ENCODE measurements around the gene TIMP2.
"Not testable (repeated sequence)": the region's sequence is repeated elsewhere in the genome, so short reads cannot be mapped to it uniquely, and the experiment has no call there.

The TIMP2 gene

DNA sequence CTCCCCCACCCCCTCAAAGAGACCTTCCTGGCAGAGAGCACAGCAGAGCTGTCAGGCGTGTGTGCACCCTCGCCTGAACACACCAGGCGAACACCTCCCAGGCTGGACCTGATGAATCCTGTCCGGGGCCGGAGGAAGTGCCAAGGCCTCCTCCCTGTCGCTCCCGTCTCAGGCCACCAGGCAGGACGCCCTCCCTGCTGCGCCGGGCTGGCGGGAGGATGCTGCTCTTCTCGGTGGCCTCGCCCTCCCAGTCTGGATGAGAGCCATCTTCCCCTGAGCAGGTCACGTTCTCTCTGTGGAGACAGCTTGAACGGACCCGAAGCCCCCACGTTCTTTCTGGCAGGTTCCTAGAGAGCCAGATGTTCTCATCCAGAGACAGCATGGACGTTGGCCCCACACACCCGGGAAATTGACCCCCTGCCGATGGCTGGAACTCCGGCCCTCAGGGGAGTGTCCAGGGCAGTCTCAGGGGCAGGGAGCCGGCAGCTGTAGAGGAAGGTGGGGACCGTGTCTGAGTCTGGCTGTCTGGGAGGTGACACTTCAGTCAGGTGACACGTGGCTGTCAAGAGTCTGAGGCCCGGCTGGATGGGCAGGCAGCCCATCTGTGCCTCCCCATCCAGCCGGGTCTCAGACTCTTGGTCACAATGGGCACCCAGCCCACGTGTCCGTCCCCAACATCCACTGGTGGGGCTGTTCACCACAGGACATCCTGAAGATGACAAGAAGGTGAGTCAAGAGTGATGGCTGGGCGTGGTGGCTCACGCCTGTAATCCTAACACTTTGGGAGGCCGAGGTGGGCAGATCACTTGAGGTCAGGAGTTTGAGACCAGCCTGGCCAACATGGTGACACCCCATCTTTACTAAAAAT, 5.0 kb upstream of the TIMP2 start:
- DNase-seq, result no peak

- no peak for DNase-seq
Measured at GRCh38 chr17:78925662-78926555, 722 bp upstream of the TIMP2 start.

- no peak for DNase-seq
Measured at GRCh38 chr17:78924481-78925151, 571 bp downstream of the TIMP2 start.

- peak; percentile 3 for DNase-seq
Measured at GRCh38 chr17:78923660-78924453, 1.3 kb downstream of the TIMP2 start.

- no peak for DNase-seq
Measured at GRCh38 chr17:78922816-78923498, 2.2 kb downstream of the TIMP2 start.

DNA sequence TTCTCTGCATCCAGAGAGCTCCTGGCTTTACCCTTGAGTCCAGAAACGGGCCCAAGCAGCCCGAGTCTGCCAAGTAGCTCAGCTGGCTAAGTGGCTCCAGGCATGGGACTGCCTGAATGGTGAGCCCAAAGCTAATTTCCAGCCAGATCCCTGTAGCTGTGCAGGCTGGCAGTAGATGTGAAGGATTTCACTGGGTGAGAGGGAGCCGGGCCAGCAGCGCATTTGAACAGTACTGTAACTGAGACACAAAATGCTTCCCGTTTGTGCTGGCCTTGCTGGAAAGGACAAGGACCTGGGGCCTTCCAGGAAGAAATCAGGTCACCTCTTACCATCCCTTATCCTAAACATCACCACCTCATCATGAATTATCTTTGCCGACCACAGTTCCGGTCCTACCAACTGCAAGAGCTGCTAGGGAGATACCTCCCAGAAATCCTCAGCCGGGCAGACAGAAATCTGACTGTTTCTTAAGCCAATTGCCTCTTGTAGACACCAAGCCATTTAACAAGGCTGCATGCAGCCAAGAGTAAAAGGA, 3.7 kb downstream of the TIMP2 start:
- DNase-seq, result no peak

GRCh38 chr17:78920528-78920927, 4.7 kb downstream of the TIMP2 start:
- no peak for DNase-seq

GRCh38 chr17:78919861-78920450, 5.2 kb downstream of the TIMP2 start:
- no peak for DNase-seq

DNA sequence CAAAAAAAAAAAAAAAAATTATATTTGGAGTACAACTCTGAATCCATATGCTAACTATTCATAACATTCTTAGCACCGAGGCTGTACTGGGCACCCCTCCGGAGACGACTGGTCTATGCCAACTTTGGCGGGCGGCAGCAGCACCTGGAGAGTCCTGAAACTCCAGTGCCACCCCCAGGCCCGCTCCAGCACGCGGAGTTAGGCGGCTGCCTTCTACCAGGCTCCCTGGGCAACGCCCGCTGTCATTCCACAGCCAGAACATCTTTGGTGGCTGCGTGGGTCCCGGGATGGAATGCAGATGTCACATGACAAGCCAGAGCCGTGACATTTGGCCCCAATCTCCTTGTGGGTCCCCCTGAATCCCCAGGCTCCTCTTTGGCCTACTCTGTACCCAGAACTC, 6.2 kb downstream of the TIMP2 start:
- no peak for DNase-seq

DNA sequence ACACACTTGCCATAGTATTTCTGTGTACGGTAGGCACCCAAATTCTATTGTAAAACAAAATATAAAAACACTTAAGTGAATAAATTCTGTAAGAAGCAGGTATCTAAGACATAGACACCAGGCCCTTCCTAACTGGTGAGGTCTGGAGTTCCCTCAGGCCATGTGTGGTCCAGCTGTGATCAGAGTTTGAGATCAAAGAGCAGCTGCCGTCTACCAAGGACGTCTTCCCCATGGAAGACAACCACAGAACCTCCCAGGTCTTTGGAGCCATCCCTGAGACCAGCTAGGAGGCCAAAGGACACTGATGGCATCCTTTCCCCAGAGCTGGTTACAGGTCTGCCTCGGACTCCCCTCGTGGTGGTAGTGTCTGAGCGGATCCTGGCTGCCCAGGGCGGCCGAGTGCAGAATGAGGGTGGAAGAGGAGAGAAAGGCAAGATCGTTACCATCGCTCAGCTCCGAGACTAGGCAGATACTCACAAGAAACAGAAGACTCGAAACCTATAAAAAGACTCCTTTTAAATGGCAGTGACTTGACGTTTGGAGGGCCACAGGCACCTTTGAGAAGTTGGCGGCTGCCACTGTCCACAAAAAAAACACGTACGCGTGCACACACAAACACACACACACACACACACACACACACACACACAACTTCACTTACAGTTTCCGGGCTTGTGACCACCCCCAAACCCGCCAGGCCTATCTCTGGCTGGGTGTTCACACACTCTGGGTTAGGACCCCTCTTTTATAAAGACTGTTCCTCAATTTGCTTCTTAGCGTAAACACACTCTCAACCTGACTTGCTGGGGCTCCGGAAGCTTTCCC, 7.5 kb downstream of the TIMP2 start:
- DNase-seq, result no peak

- peak; percentile 22 for DNase-seq
Measured at GRCh38 chr17:78915872-78916632, 9.1 kb downstream of the TIMP2 start.

DNA sequence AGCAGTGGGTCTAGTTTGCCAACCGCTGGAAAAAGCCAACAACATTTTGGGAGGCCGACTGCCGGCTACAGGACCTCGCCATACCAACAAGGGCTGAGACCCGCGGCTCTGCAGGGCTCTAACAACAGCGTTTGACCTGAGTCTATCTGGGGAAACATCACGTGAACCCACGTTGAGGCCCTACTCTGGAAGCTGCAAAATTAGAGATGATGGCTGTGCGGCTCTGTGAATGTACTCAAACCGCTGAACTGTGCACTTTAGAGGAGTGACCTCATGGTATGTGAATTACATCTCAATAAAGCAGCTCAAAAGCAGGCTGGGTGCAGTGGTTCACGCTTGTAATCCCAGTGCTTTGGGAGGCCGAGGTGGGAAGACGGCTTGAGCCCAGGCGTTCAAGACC, 12.1 kb downstream of the TIMP2 start:
- DNase-seq, result no peak

DNA sequence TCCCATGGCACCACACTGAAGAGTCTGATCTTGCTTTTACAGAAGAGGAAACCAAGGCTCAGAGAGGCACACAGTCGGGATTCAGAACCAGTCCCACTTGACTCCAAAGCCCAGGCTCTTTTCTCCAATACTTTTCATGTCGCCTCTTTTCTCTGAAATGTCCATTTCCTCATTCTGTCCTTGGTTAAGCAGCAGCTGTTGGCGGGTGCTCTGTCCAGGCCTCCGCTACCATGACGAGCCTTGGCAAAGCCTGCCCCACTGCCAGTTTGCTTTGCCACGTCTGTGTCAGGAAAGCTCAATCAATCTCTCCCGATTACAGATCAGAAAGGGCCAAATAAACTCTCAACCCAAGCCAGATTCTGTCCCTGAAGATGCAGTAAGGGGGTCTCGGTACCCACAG, 13.1 kb downstream of the TIMP2 start:
- DNase-seq, result no peak

DNA sequence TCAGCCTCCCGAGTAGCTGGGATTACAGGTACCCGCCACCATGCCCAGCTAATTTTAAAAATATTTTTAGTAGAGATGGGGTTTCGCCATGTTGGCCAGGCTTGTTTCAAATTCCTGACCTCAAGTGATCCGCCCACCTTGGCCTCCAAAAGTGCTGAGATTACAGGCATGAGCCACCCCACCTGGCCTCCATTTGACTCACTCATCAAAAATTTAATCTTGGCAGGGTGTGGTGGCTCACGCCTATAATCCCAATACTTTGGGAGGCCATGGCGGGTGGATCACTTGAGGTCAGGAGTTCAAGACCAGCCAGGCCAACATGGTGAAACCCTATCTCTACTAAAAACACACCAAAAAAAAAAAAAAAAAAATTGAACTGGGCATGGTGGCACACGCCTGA, 13.6 kb downstream of the TIMP2 start:
- DNase-seq, result not testable (repeated sequence)

GRCh38 chr17:78910497-78911284, 14.5 kb downstream of the TIMP2 start:
- no peak for DNase-seq

DNA sequence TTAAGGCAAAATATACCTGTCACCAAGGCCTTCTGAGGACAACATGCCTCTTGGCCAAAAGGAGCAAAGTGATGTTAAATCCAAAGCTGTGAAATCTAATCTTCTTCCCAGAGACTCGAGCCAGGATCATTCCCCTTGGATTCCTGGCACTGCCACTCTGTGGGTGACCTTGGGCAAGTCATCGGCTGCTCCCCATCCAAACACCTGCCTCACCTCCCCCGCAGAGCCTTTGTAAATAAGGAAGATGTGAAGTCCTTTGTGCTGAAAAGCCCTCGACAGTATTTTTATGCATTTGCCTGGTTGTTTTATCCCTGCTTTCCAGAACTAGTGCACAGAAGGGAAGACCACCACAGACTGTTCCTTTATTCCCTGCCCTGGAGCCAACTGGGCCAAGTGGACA, 16.8 kb downstream of the TIMP2 start:
- no peak for DNase-seq

GRCh38 chr17:78905541-78905940, 19.6 kb downstream of the TIMP2 start:
- no peak for DNase-seq

GRCh38 chr17:78905116-78905515, 20.1 kb downstream of the TIMP2 start:
- DNase-seq, result no peak

DNA sequence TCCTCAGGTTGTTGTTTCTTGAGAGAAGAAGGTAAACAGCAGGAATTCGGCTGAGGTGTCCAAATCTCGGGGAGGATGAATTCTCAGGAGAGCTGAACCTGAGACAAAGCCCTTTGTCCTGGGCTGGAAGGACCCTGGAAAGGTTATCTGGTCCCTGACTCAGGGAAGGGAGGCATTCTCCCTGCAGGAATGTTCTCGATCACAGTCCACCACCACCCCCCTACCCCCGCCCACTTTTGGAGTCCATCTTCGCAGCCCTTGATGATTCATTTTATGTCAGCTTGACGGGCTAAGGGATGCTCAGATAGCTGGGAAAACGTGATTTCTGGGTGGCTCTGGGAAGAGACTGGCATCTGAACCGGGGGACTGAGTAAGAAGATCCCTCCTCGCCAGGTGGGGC, 20.8 kb downstream of the TIMP2 start:
- DNase-seq, result no peak
